OCI-LY1 (cell line): ENCODE data around the gene ACKR2.

Experiments used
- EZH2 ChIP-seq: fragments of 200-600 bp; sonication (generic), shearing (Covaris generic); IDR thresholded peaks from 2 replicates; pipeline ENCODE4 v1.8.0; 2017; ENCODE audit warnings: borderline replicate concordance, mixed run types, mild to moderate bottlenecking, antibody characterized with exemption, low read length, moderate library complexity, mixed read lengths
- TF ChIP-seq, protein P1 (sequence below): fragments of 200-600 bp; sonication (generic), shearing (Covaris generic); IDR thresholded peaks from 2 replicates; pipeline ENCODE4 v1.5.1; 2017; ENCODE audit warnings: mild to moderate bottlenecking, antibody characterized with exemption, low read length, moderate library complexity, mixed read lengths

DNA sequence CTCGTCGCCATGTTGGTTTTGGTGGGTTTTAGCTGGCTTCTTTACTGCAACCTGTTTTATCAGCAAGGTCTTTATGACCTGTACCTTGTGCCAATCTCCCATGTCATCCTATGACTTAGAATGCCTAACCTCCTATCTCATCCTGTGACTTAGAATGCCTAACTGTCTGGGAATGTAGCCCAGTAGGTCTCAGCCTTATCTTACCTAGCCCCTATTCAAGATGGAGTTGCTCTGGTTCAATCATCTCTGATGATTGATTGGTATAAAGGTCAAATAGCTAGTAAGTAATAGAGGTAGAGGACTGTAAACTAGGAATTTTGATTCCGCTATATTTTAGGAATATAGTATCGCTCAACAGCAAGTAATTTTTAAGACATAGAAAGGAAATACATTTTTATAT is 1.3 kb upstream of the ACKR2 start:
- TF ChIP-seq, protein P1, sequence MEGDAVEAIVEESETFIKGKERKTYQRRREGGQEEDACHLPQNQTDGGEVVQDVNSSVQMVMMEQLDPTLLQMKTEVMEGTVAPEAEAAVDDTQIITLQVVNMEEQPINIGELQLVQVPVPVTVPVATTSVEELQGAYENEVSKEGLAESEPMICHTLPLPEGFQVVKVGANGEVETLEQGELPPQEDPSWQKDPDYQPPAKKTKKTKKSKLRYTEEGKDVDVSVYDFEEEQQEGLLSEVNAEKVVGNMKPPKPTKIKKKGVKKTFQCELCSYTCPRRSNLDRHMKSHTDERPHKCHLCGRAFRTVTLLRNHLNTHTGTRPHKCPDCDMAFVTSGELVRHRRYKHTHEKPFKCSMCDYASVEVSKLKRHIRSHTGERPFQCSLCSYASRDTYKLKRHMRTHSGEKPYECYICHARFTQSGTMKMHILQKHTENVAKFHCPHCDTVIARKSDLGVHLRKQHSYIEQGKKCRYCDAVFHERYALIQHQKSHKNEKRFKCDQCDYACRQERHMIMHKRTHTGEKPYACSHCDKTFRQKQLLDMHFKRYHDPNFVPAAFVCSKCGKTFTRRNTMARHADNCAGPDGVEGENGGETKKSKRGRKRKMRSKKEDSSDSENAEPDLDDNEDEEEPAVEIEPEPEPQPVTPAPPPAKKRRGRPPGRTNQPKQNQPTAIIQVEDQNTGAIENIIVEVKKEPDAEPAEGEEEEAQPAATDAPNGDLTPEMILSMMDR, result no peak
- TF ChIP-seq EZH2, result no peak
